ENCODE measurements around the gene MDN1.

- TF ChIP-seq, protein P1, sequence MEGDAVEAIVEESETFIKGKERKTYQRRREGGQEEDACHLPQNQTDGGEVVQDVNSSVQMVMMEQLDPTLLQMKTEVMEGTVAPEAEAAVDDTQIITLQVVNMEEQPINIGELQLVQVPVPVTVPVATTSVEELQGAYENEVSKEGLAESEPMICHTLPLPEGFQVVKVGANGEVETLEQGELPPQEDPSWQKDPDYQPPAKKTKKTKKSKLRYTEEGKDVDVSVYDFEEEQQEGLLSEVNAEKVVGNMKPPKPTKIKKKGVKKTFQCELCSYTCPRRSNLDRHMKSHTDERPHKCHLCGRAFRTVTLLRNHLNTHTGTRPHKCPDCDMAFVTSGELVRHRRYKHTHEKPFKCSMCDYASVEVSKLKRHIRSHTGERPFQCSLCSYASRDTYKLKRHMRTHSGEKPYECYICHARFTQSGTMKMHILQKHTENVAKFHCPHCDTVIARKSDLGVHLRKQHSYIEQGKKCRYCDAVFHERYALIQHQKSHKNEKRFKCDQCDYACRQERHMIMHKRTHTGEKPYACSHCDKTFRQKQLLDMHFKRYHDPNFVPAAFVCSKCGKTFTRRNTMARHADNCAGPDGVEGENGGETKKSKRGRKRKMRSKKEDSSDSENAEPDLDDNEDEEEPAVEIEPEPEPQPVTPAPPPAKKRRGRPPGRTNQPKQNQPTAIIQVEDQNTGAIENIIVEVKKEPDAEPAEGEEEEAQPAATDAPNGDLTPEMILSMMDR (IDR thresholded peaks at IDR 0.05): no peak
- TF ChIP-seq POLR2AphosphoS5 (IDR thresholded peaks at IDR 0.05): no peak
Measured at GRCh38 chr6:89782222-89782621, 37.4 kb downstream of the MDN1 start.

Measured in esophagus muscularis mucosa (tissue), 3 donors.